ENCODE results near the gene SAMD13. TPM values are rescaled to one million over a fixed set of nuclear protein-coding genes. Genes with fewer than 3 reads are reported as not detected.

The SAMD13 gene
- total and polyA plus RNA-seq, 2 of the 4 experiments (the other 2 are of a cell fraction): 0.27 to 0.36 TPM

DNA sequence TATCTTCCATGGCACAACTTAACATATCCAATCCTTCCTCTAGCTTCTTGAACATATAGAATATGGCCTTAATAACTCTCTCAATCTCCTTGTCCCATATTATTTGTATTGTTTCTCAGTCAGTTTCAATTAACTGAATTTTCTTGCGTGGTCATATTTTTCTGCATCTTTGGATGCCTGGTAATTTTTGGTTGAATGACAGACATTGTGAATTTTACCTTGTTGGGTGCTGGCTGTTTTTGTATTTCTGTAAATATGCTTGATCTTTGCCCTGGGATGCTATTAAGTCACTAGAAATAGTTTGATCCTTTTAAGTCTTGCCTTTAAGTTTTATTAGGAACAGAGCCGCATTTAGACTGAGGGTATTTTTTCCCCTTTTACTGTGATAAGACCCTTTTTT is 5.9 kb downstream of the SAMD13 start:
- Histone ChIP-seq H3K14ac (replicated peaks; ENCODE audit: low read depth, low read length) (no peak overlapping the region), H3K4me2 (ENCODE audit: low read depth, low read length) (no peak overlapping the region), H2AK9ac (replicated peaks; ENCODE audit: low read depth, low read length, poor library complexity) (no peak overlapping the region), H3K27me3 (ENCODE audit: control insufficient read depth, insufficient read depth, low read length) (no peaks in the 10 kb centered on the region), H3K4me3 (ENCODE audit: insufficient read depth, low read depth, low read length) (no peak overlapping the region), H3K9ac (ENCODE audit: low read depth, low read length) (no peak overlapping the region), H3K56ac (ENCODE audit: extremely low read depth, insufficient read depth, low read length) (no peak overlapping the region), H3K79me1 (ENCODE audit: low read depth in 1 of 2, low read length in 2 of 2) (no peaks in the 10 kb centered on the region), H3K23ac (ENCODE audit: low read depth, low read length) (no peak overlapping the region), H2BK20ac (ENCODE audit: low read depth, low read length) (no peak overlapping the region), H3K9me1 (ENCODE audit: insufficient read depth, low read length) (no peaks in the 10 kb centered on the region), H3K18ac (ENCODE audit: low read depth, low read length) (no peak overlapping the region), H3K9me3 (ENCODE audit: control insufficient read depth, insufficient read depth, low read length) (no peaks in the 10 kb centered on the region), H3K4me1 (ENCODE audit: control insufficient read depth, insufficient read depth, low read length) (peaks cover 1% of the 10 kb centered on the region), H4K8ac (ENCODE audit: low read depth in 2 of 2, low read length in 2 of 2) (no peak overlapping the region), H2BK5ac (ENCODE audit: low read depth, low read length, poor library complexity, severe bottlenecking) (no peak overlapping the region), H3K27ac (ENCODE audit: insufficient read depth, low read length) (no peak overlapping the region), H2BK120ac (ENCODE audit: low read depth, low read length) (no peak overlapping the region), H2AK5ac (ENCODE audit: low read depth, low read length) (no peak overlapping the region), H3K36me3 (ENCODE audit: control insufficient read depth, insufficient read depth, low read length) (no peaks in the 10 kb centered on the region), H4K20me1 (ENCODE audit: insufficient read depth, low read length) (no peaks in the 10 kb centered on the region), H3K4ac (ENCODE audit: low read depth, low read length) (no peak overlapping the region), H4K5ac (ENCODE audit: low read depth, low read length) (no peak overlapping the region), H4K91ac (ENCODE audit: insufficient read depth, low read depth, low read length) (no peak overlapping the region), H2AFZ (replicated peaks; ENCODE audit: low read length, poor library complexity) (no peak overlapping the region), H2BK15ac (ENCODE audit: low read depth, low read length) (no peak overlapping the region)
- no peak for DNase-seq
- intact Hi-C loops (cut with micrococcal nuclease) (loop anchor here (10.0 kb wide), 1 partner anchor 447 kb away; no protein-coding TSS in a partner anchor), in situ Hi-C loops (cut with MboI; ENCODE audit: low sequenced_read_pairs) (no loop called here), dilution Hi-C loops (cut with HindIII; ENCODE audit: low sequenced_read_pairs, unreplicated experiment) (no loop called here)
- WGBS, 2 experiments (ENCODE audit: extremely low coverage in 2 of 2, insufficient read length in 1 of 2): no CpG with 5 or more reads among the region's 2 CpGs
- POLR2A ChIA-PET (ENCODE audit: unreplicated experiment): no interaction called here
- no peak for TF ChIP-seq RFX5 (IDR thresholded peaks at IDR 0.05; ENCODE audit: low read depth, low read length)
- no peak for TF ChIP-seq RCOR1 (IDR thresholded peaks at IDR 0.05; ENCODE audit: insufficient replicate concordance, low read length)
- no peak for TF ChIP-seq MXI1 (IDR thresholded peaks at IDR 0.05; ENCODE audit: borderline replicate concordance, low read depth, low read length)
- TF ChIP-seq CTCF (conservative IDR thresholded peaks at IDR 0.05; ENCODE audit: low read depth, low read length): no peak
- TF ChIP-seq MAZ (IDR thresholded peaks at IDR 0.05; ENCODE audit: borderline replicate concordance, low read depth, low read length): no peak
- no peak for TF ChIP-seq MAFK (IDR thresholded peaks at IDR 0.05; ENCODE audit: low read depth, low read length)
- TF ChIP-seq CHD1 (IDR thresholded peaks at IDR 0.05; ENCODE audit: low read depth, low read length): no peak
- no peak for TF ChIP-seq RAD21 (IDR thresholded peaks at IDR 0.05; ENCODE audit: low read length)
- no peak for TF ChIP-seq FOS (IDR thresholded peaks at IDR 0.05; ENCODE audit: low read depth, low read length)
- TF ChIP-seq BHLHE40 (IDR thresholded peaks at IDR 0.05; ENCODE audit: low read depth, low read length): no peak
- TF ChIP-seq, protein P1, sequence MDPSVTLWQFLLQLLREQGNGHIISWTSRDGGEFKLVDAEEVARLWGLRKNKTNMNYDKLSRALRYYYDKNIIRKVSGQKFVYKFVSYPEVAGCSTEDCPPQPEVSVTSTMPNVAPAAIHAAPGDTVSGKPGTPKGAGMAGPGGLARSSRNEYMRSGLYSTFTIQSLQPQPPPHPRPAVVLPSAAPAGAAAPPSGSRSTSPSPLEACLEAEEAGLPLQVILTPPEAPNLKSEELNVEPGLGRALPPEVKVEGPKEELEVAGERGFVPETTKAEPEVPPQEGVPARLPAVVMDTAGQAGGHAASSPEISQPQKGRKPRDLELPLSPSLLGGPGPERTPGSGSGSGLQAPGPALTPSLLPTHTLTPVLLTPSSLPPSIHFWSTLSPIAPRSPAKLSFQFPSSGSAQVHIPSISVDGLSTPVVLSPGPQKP (IDR thresholded peaks at IDR 0.05; ENCODE audit: borderline replicate concordance, low read depth, low read length): no peak
- TF ChIP-seq, protein P2, sequence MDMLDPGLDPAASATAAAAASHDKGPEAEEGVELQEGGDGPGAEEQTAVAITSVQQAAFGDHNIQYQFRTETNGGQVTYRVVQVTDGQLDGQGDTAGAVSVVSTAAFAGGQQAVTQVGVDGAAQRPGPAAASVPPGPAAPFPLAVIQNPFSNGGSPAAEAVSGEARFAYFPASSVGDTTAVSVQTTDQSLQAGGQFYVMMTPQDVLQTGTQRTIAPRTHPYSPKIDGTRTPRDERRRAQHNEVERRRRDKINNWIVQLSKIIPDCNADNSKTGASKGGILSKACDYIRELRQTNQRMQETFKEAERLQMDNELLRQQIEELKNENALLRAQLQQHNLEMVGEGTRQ (IDR thresholded peaks at IDR 0.05; ENCODE audit: low read depth, low read length): no peak
- TF ChIP-seq SMC3 (IDR thresholded peaks at IDR 0.05; ENCODE audit: low read depth, low read length): no peak
- no peak for TF ChIP-seq POLR2A (IDR thresholded peaks at IDR 0.05; ENCODE audit: low read depth, low read length)
- TF ChIP-seq CEBPB (IDR thresholded peaks at IDR 0.05; ENCODE audit: low read depth, low read length): no peak
- no peak for TF ChIP-seq NFE2L2 (IDR thresholded peaks at IDR 0.05; ENCODE audit: low read depth, low read length)
- CTCF ChIA-PET: no interaction called here
- no TSS peak for BruUV-seq (replicated peaks)
- no peak for ATAC-seq (ENCODE audit: low read depth)
